Thoracic aorta (tissue), 2 donors: Measurements from ENCODE around the gene ALKAL2. TPM values are rescaled to one million over a fixed set of nuclear protein-coding genes. Genes with fewer than 3 reads are reported as not detected.

Experiments
- ATAC-seq: fragments of 150-250 bp; one replicate; pipeline ENCODE4 v1.8.0; 2017; ENCODE audit warnings: low read depth; ENCODE audit not compliant: insufficient number of reproducible peaks, low FRiP score
- DNase-seq: peaks from one replicate; pipeline ENCODE4 v3.0.0-alpha.2; 2020; ENCODE audit warnings: low spot score
- H3K27ac ChIP-seq, 2 donors: fragments of 200-600 bp; sonication (generic); 1 replicate in 1 of 2; 2 replicates in 1 of 2; pipeline ENCODE4 v1.5.1; 2016; ENCODE audit warnings: mild to moderate bottlenecking in 2 of 2, moderate library complexity in 2 of 2
- H3K27me3 ChIP-seq: fragments of 200-600 bp; sonication (generic); replicated peaks from 2 replicates; pipeline ENCODE4 v1.6.0; 2016; ENCODE audit warnings: mild to moderate bottlenecking; ENCODE audit not compliant: insufficient read depth
- H3K36me3 ChIP-seq: fragments of 200-600 bp; sonication (generic); one replicate; pipeline ENCODE4 v1.5.1; 2016
- H3K4me1 ChIP-seq, 2 donors: fragments of 200-600 bp; sonication (generic); 1 replicate in 1 of 2; 2 replicates in 1 of 2; pipeline versions ENCODE4 v1.5.1 to v1.6.0; 2016; ENCODE audit warnings: low read depth in 2 of 2, mild to moderate bottlenecking in 1 of 2; ENCODE audit not compliant: control insufficient read depth in 1 of 2
- H3K4me3 ChIP-seq: fragments of 200-600 bp; sonication (generic); 2 replicates; pipeline ENCODE4 v1.5.1; 2016; ENCODE audit warnings: mild to moderate bottlenecking
- H3K9me3 ChIP-seq: fragments of 200-600 bp; sonication (generic); 2 replicates; pipeline ENCODE4 v1.5.1; 2016
- CTCF ChIP-seq: fragments of 200-600 bp; sonication (generic); IDR thresholded peaks from one replicate; pipeline ENCODE4 v1.5.1; 2019; ENCODE audit warnings: antibody characterized with exemption
- total RNA-seq, 2 donors: library from RNA; depleted of rRNA; stranded (reverse); fragments of >200 nt; gene quantifications; one replicate each; pipeline versions ENCODE4 v1.1.0 to v1.2.3, GENCODE V29; 2016

The ALKAL2 gene
- total RNA-seq, 2 donors from 2014 or later: 11.3 to 12.7 TPM

GRCh38 chr2:278927-279320 is 9.0 kb downstream of the ALKAL2 start:
- Histone ChIP-seq H3K27me3 (no peaks in the 10 kb centered on the region), H3K4me1 (peaks cover 0 to 16% of the 10 kb centered on the region in 2 donors), H3K27ac (no peak overlapping the region), H3K4me3 (no peak overlapping the region), H3K9me3 (no peaks in the 10 kb centered on the region), H3K36me3 (peaks cover 17% of the 10 kb centered on the region)
- ATAC-seq (no peak), DNase-seq (no peak)
- no peak for TF ChIP-seq CTCF

- Histone ChIP-seq H3K9me3 (no peaks in the 10 kb centered on the region), H3K27ac (peak overlapping the region in 1 of 2 donors; percentile 34), H3K36me3 (peaks cover 17% of the 10 kb centered on the region), H3K4me1 (peaks cover 0 to 16% of the 10 kb centered on the region in 2 donors), H3K27me3 (no peaks in the 10 kb centered on the region), H3K4me3 (no peak overlapping the region)
- no peak for DNase-seq
- no peak for TF ChIP-seq CTCF
- ATAC-seq: no peak
These were observed 9.5 kb downstream of the ALKAL2 start for GRCh38 chr2:278312-278926.

DNA sequence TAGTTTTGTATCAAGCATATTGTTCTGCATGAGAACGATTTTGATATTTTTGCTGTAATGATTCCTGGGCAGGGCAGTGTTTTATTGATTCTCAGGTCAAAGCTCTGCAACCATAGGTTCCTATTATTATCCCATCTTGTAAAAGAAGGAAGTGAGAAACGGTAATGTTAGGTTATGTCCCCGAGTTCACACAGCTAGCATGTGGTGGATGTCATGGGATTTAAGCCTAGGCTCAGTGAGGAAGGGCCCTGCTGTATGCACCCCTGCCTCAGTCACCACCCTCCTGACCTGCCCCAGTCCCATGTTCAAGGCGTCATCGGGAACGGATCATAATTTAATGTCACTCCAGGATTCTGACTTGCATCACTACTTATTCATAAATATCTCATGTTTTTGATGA is 12.4 kb downstream of the ALKAL2 start:
- ATAC-seq (no peak), DNase-seq (no peak)
- H3K4me3 ChIP-seq: no peak overlapping the region
- H3K36me3 ChIP-seq: peaks cover 14% of the 10 kb centered on the region
- H3K27ac ChIP-seq: no peak overlapping the region
- peaks cover 0 to 11% of the 10 kb centered on the region in 2 donors for H3K4me1 ChIP-seq
- no peaks in the 10 kb centered on the region for H3K27me3 ChIP-seq
- H3K9me3 ChIP-seq: no peaks in the 10 kb centered on the region
- TF ChIP-seq CTCF: no peak

DNA sequence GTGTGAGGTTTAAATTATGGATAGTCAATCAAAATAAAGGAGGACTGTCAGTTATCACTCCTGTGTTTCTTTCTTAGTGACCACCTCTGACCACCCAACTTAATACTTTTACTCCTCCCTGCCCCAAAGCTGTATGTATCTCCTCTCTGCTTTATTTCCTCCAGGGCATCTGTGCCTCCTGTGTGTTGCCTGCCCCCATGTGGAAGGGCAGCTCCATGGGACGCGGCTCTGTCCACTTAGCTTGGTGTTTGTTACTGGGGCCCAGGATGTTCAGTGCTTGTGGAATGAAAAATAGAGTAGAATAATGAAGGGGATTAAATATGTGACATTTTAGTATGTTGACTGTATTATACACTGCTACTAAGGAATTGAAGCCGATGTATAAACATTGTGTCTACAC is 13.4 kb downstream of the ALKAL2 start:
- no peaks in the 10 kb centered on the region for H3K9me3 ChIP-seq
- DNase-seq (no peak), ATAC-seq (no peak)

GRCh38 chr2:273333-273732 is 14.6 kb downstream of the ALKAL2 start:
- Histone ChIP-seq H3K4me1 (peaks cover 4 to 6% of the 10 kb centered on the region in 2 donors), H3K36me3 (peaks cover 12% of the 10 kb centered on the region), H3K27ac (no peak overlapping the region), H3K9me3 (no peaks in the 10 kb centered on the region), H3K27me3 (no peaks in the 10 kb centered on the region), H3K4me3 (no peak overlapping the region)
- DNase-seq (no peak), ATAC-seq (no peak)
- no peak for TF ChIP-seq CTCF

More for the DNA sequence above, 13.4 kb downstream of the ALKAL2 start:
- TF ChIP-seq CTCF: no peak
- Histone ChIP-seq H3K4me3 (no peak overlapping the region), H3K36me3 (peaks cover 14% of the 10 kb centered on the region), H3K27ac (no peak overlapping the region), H3K27me3 (no peaks in the 10 kb centered on the region), H3K4me1 (peaks cover 2 to 6% of the 10 kb centered on the region in 2 donors)
